ENCODE data around the gene ZNF407. TPM values are rescaled to one million over a fixed set of nuclear protein-coding genes. Genes with fewer than 3 reads are reported as not detected.
A peak's percentile ranks its signal among the peaks of the same experiment; 100 is the strongest.

The ZNF407 gene
- total RNA-seq, 1 donor from 2014 or later, result 18.3 TPM

DNA sequence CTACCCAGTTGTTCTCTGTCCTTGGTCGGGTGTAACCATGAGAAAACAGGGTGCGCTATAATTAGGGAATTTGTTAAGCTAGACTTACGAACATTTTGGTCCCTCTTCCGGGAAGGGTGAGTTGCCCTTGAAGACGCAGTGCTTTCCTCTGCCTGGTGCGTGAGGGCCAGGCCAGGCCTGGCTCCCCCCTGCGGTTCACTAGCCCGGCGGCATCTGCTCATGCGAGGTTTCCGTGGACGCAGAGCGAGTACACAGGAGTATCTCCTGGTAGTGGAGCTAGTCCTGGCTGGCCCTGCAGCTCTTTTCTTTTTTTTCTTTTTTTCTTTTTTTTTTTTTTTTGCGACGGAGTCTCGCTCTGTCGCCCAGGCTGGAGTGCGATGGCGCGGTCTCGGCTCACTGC is 462.5 kb downstream of the ZNF407 start:
- no peak for DNase-seq (ENCODE audit: low spot score)
- Mint-ChIP-seq H3K4me1 (ENCODE audit: low read depth) (no peaks in the 10 kb centered on the region), H3K9me3 (no peaks in the 10 kb centered on the region), H3K36me3 (ENCODE audit: low read depth) (no peaks in the 10 kb centered on the region), H3K27me3 (ENCODE audit: low read depth) (no peaks in the 10 kb centered on the region), H3K4me3 (ENCODE audit: low read depth) (no peak overlapping the region), H3K27ac (no peak overlapping the region)
- intact Hi-C loops (cut with micrococcal nuclease), result no loop called here

- H3K4me3 Mint-ChIP-seq (ENCODE audit: low read depth), result no peak overlapping the region
- no peaks in the 10 kb centered on the region for H3K9me3 Mint-ChIP-seq
- no peaks in the 10 kb centered on the region for H3K27me3 Mint-ChIP-seq (ENCODE audit: low read depth)
- H3K4me1 Mint-ChIP-seq (ENCODE audit: low read depth), result no peaks in the 10 kb centered on the region
- no peak for DNase-seq (ENCODE audit: low spot score)
- H3K27ac Mint-ChIP-seq, result no peak overlapping the region
- no peaks in the 10 kb centered on the region for H3K36me3 Mint-ChIP-seq (ENCODE audit: low read depth)
- intact Hi-C loops (cut with micrococcal nuclease), result no loop called here
These were observed 464.7 kb downstream of the ZNF407 start for GRCh38 chr18:75062297-75062886.

GRCh38 chr18:75063196-75063595 is 465.5 kb downstream of the ZNF407 start:
- Mint-ChIP-seq H3K9me3 (no peaks in the 10 kb centered on the region), H3K27ac (no peak overlapping the region), H3K27me3 (ENCODE audit: low read depth) (no peaks in the 10 kb centered on the region), H3K36me3 (ENCODE audit: low read depth) (no peaks in the 10 kb centered on the region), H3K4me1 (ENCODE audit: low read depth) (no peaks in the 10 kb centered on the region), H3K4me3 (ENCODE audit: low read depth) (no peak overlapping the region)
- DNase-seq (ENCODE audit: low spot score), result no peak
- intact Hi-C loops (cut with micrococcal nuclease), result no loop called here

- DNase-seq (ENCODE audit: low spot score), result no peak
- Mint-ChIP-seq H3K4me1 (ENCODE audit: low read depth) (peaks cover 2% of the 10 kb centered on the region), H3K27me3 (ENCODE audit: low read depth) (no peaks in the 10 kb centered on the region), H3K27ac (no peak overlapping the region), H3K9me3 (no peaks in the 10 kb centered on the region), H3K4me3 (ENCODE audit: low read depth) (no peak overlapping the region), H3K36me3 (ENCODE audit: low read depth) (no peaks in the 10 kb centered on the region)
- intact Hi-C loops (cut with micrococcal nuclease), result no loop called here
These were observed 466.2 kb downstream of the ZNF407 start for GRCh38 chr18:75063615-75064512.

- Mint-ChIP-seq H3K9me3 (no peaks in the 10 kb centered on the region), H3K4me1 (ENCODE audit: low read depth) (peaks cover 2% of the 10 kb centered on the region), H3K36me3 (ENCODE audit: low read depth) (no peaks in the 10 kb centered on the region), H3K4me3 (ENCODE audit: low read depth) (no peak overlapping the region), H3K27me3 (ENCODE audit: low read depth) (no peaks in the 10 kb centered on the region), H3K27ac (no peak overlapping the region)
- no peak for DNase-seq (ENCODE audit: low spot score)
- intact Hi-C loops (cut with micrococcal nuclease), result no loop called here
These were observed 466.8 kb downstream of the ZNF407 start for GRCh38 chr18:75064513-75064905.

GRCh38 chr18:75065251-75066000 is 467.8 kb downstream of the ZNF407 start:
- intact Hi-C loops (cut with micrococcal nuclease), result no loop called here
- no peak for DNase-seq (ENCODE audit: low spot score)
- Mint-ChIP-seq H3K27me3 (ENCODE audit: low read depth) (no peaks in the 10 kb centered on the region), H3K4me1 (ENCODE audit: low read depth) (peaks cover 8% of the 10 kb centered on the region), H3K36me3 (ENCODE audit: low read depth) (no peaks in the 10 kb centered on the region), H3K27ac (no peak overlapping the region), H3K4me3 (ENCODE audit: low read depth) (no peak overlapping the region), H3K9me3 (no peaks in the 10 kb centered on the region)

- no peak for DNase-seq (ENCODE audit: low spot score)
- Mint-ChIP-seq H3K9me3 (no peaks in the 10 kb centered on the region), H3K4me3 (ENCODE audit: low read depth) (no peak overlapping the region), H3K4me1 (ENCODE audit: low read depth) (peaks cover 16% of the 10 kb centered on the region), H3K27me3 (ENCODE audit: low read depth) (no peaks in the 10 kb centered on the region), H3K27ac (no peak overlapping the region), H3K36me3 (ENCODE audit: low read depth) (no peaks in the 10 kb centered on the region)
- intact Hi-C loops (cut with micrococcal nuclease), result no loop called here
These were observed 468.6 kb downstream of the ZNF407 start for GRCh38 chr18:75066021-75066880.

DNA sequence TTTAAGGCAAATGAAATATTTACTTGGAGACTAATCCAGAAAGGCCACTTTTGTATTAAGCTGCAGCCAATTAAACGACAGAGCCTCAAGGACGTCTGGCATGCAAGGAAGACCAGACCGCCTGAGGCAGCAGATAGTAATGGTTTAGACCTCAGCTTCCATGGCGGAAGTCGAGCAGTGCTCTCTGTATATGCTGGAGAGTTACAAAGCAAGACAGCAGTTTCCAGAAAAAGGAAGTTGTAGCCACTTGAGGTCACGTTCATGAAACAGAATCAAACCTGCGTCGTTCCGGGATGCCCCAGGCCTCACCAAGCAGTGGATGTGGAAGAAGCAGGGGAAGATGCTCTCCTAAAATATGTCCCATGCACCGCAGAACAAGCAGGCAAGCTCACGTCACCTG is 469.3 kb downstream of the ZNF407 start:
- Mint-ChIP-seq H3K27ac (no peak overlapping the region), H3K4me3 (ENCODE audit: low read depth) (no peak overlapping the region), H3K27me3 (ENCODE audit: low read depth) (no peaks in the 10 kb centered on the region), H3K36me3 (ENCODE audit: low read depth) (no peaks in the 10 kb centered on the region), H3K9me3 (no peaks in the 10 kb centered on the region), H3K4me1 (ENCODE audit: low read depth) (peaks cover 19% of the 10 kb centered on the region)
- no peak for DNase-seq (ENCODE audit: low spot score)
- intact Hi-C loops (cut with micrococcal nuclease), result no loop called here

DNA sequence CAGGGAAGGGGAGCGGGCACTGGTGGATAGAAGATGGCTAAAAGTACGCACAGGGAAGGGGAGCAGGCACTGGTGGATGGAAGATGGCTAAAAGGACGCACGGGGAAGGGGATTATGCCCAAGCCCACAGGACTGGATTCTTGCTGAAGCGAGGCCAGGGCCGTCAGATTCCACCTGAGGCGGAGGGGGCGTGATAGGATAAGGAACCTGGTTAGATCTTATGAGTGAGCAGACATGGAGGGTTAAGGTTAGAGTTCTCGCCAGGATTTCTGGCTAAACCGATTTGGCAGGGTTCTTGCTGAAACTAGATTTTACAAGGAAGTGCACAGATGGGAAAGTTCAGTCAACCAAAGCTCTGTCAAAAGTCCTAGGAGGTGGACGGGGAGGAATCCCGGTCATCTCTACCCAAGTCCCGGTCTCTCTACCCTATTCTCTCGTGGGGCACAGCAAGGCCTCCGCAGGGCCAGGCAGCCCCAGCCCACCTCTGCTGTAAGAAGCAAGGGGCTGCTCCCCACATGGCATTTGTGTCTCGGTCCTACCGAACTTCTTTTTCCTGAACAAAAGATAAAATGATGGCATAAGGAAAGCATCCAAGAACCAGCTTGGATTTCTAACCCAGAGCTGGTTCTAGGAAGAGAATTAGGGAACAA is 470.5 kb downstream of the ZNF407 start:
- Mint-ChIP-seq H3K36me3 (ENCODE audit: low read depth) (peaks cover 4% of the 10 kb centered on the region), H3K27me3 (ENCODE audit: low read depth) (no peaks in the 10 kb centered on the region), H3K4me3 (ENCODE audit: low read depth) (no peak overlapping the region), H3K9me3 (no peaks in the 10 kb centered on the region), H3K27ac (peak overlapping the region; percentile 29), H3K4me1 (ENCODE audit: low read depth) (peaks cover 19% of the 10 kb centered on the region)
- intact Hi-C loops (cut with micrococcal nuclease), result no loop called here
- no peak for DNase-seq (ENCODE audit: low spot score)

GRCh38 chr18:75068682-75069435 is 471.2 kb downstream of the ZNF407 start:
- Mint-ChIP-seq H3K4me1 (ENCODE audit: low read depth) (peaks cover 19% of the 10 kb centered on the region), H3K27ac (no peak overlapping the region), H3K27me3 (ENCODE audit: low read depth) (no peaks in the 10 kb centered on the region), H3K36me3 (ENCODE audit: low read depth) (peaks cover 8% of the 10 kb centered on the region), H3K4me3 (ENCODE audit: low read depth) (no peak overlapping the region), H3K9me3 (peaks cover under 1% of the 10 kb centered on the region)
- no peak for DNase-seq (ENCODE audit: low spot score)
- intact Hi-C loops (cut with micrococcal nuclease), result no loop called here

GRCh38 chr18:75070235-75070624 is 472.6 kb downstream of the ZNF407 start:
- no peak for DNase-seq (ENCODE audit: low spot score)
- Mint-ChIP-seq H3K9me3 (peaks cover 8% of the 10 kb centered on the region), H3K4me3 (ENCODE audit: low read depth) (peak overlapping the region; percentile 79), H3K27ac (peak overlapping the region; percentile 95), H3K4me1 (ENCODE audit: low read depth) (peaks cover 19% of the 10 kb centered on the region), H3K27me3 (ENCODE audit: low read depth) (no peaks in the 10 kb centered on the region), H3K36me3 (ENCODE audit: low read depth) (peaks cover 16% of the 10 kb centered on the region)
- intact Hi-C loops (cut with micrococcal nuclease), result loop anchor here (2.0 to 5.0 kb wide), 5 partner anchors 75 to 573 kb away; partner anchors contain the start of genes CNDP2, TSHZ1 and ZNF407

Measured in activated T-helper 2 cell treated with anti-CD3 and anti-CD28 coated beads, Interferon-gamma antibody, Interleukin-2, Interleukin-4, amounts not matched to agents 10 μg/mL and 5 μg/mL and 100 μg/mL, durations not matched to agents 14 hours and 24 hours and 36 hours (primary cell).